DOHH2 (cell line): ENCODE data around the gene TTLL9.

Experiments used
- CTCF ChIP-seq: fragments of 200-600 bp; sonication (generic); IDR thresholded peaks from one replicate; pipeline ENCODE4 v1.5.1; 2014; ENCODE audit warnings: antibody characterized with exemption, mild to moderate bottlenecking, low read depth, low read length; ENCODE audit not compliant: poor library complexity, severe bottlenecking
- EZH2phosphoT487 ChIP-seq: fragments of 200-600 bp; sonication (generic); IDR thresholded peaks from 2 replicates; pipeline ENCODE4 v1.6.1; 2017; ENCODE audit warnings: borderline replicate concordance, mild to moderate bottlenecking, antibody characterized with exemption, low read length, moderate library complexity, mixed read lengths

GRCh38 chr20:31962761-31963160 lies 92.3 kb downstream of the TTLL9 start:
- no peak for TF ChIP-seq CTCF
- TF ChIP-seq EZH2phosphoT487: no peak
